ENCODE results near the gene FYB1. TPM values are rescaled to one million over a fixed set of nuclear protein-coding genes. Genes with fewer than 3 reads are reported as not detected.

Gene FYB1
- total and polyA plus RNA-seq, 2 donors (not counting 1 experiment from before 2014, with no cell fraction given): 1.3 to 1.4 TPM

GRCh38 chr5:39083968-39084367 is 135.4 kb downstream of the FYB1 start:
- H3K4me2 ChIP-seq (replicated peaks; ENCODE audit: low read depth, low read length, poor library complexity, severe bottlenecking): no peak overlapping the region
- H3K79me2 ChIP-seq (ENCODE audit: control insufficient read depth, insufficient read depth, low read length): peaks cover 4% of the 10 kb centered on the region
- DNase-seq: no peak
- Mint-ChIP-seq H3K9me3 (ENCODE audit: insufficient read depth) (no peaks in the 10 kb centered on the region), H3K27me3 (peaks cover 13% of the 10 kb centered on the region), H3K27ac (no peak overlapping the region), H3K4me1 (peaks cover 3% of the 10 kb centered on the region), H3K4me3 (no peak overlapping the region)
- no peaks in the 10 kb centered on the region for H3K4me1 ChIP-seq (ENCODE audit: control insufficient read depth in 2 of 2, insufficient read depth in 2 of 2, low read length in 2 of 2)
- WGBS (ENCODE audit: insufficient coverage): no CpG with 5 or more reads among the region's 1 CpG
- intact Hi-C loops (cut with micrococcal nuclease): no loop called here
- ATAC-seq (ENCODE audit: low read depth): no peak
- no peak overlapping the region for H3K27ac ChIP-seq (ENCODE audit: low read length in 2 of 2)
- H3K9ac ChIP-seq (ENCODE audit: low read length): no peak overlapping the region
- H2AFZ ChIP-seq (ENCODE audit: insufficient read depth, low read depth, low read length, poor library complexity, severe bottlenecking): no peak overlapping the region
- ChIA-PET CTCF (no interaction called here), POLR2A (no interaction called here)
- no peaks in the 10 kb centered on the region for H3K9me3 ChIP-seq (ENCODE audit: control extremely low read depth in 1 of 3, control insufficient read depth in 2 of 3, insufficient read depth in 1 of 3, low read length in 2 of 3)
- TF ChIP-seq CTCF (IDR thresholded peaks at IDR 0.05) (no peak), EZH2 (IDR thresholded peaks at IDR 0.05; ENCODE audit: borderline replicate concordance, insufficient read depth, low read depth, low read length, poor library complexity, severe bottlenecking) (no peak)
- no peaks in the 10 kb centered on the region for H3K36me3 ChIP-seq (replicated peaks in 1 of 2; ENCODE audit: control extremely low read depth in 1 of 2, control insufficient read depth in 1 of 2, extremely low read depth in 1 of 2, insufficient read depth in 2 of 2, low read length in 1 of 2)
- H3K27me3 ChIP-seq (replicated peaks in 1 of 4; ENCODE audit: control extremely low read depth in 1 of 4, control insufficient read depth in 3 of 4, insufficient read depth in 4 of 4, low read length in 3 of 4): no peaks in the 10 kb centered on the region
- H3K4me3 ChIP-seq (ENCODE audit: control extremely low read depth in 1 of 5, extremely low read depth in 1 of 5, insufficient read depth in 1 of 5, low read depth in 2 of 5, low read length in 4 of 5): no peak overlapping the region
- H4K20me1 ChIP-seq (ENCODE audit: control insufficient read depth, insufficient read depth, low read length, poor library complexity, severe bottlenecking): no peaks in the 10 kb centered on the region

- H3K9me3 Mint-ChIP-seq (ENCODE audit: insufficient read depth): no peaks in the 10 kb centered on the region
- Histone ChIP-seq H3K27ac (ENCODE audit: low read length in 2 of 2) (no peak overlapping the region), H3K4me2 (replicated peaks; ENCODE audit: low read depth, low read length, poor library complexity, severe bottlenecking) (no peak overlapping the region), H3K4me1 (ENCODE audit: control insufficient read depth in 2 of 2, insufficient read depth in 2 of 2, low read length in 2 of 2) (no peaks in the 10 kb centered on the region), H4K20me1 (ENCODE audit: control insufficient read depth, insufficient read depth, low read length, poor library complexity, severe bottlenecking) (no peaks in the 10 kb centered on the region), H3K4me3 (ENCODE audit: control extremely low read depth in 1 of 5, extremely low read depth in 1 of 5, insufficient read depth in 1 of 5, low read depth in 2 of 5, low read length in 4 of 5) (no peak overlapping the region), H2AFZ (ENCODE audit: insufficient read depth, low read depth, low read length, poor library complexity, severe bottlenecking) (no peak overlapping the region), H3K27me3 (replicated peaks in 1 of 4; ENCODE audit: control extremely low read depth in 1 of 4, control insufficient read depth in 3 of 4, insufficient read depth in 4 of 4, low read length in 3 of 4) (no peaks in the 10 kb centered on the region), H3K79me2 (ENCODE audit: control insufficient read depth, insufficient read depth, low read length) (peaks cover 4% of the 10 kb centered on the region), H3K9me3 (ENCODE audit: control extremely low read depth in 1 of 3, control insufficient read depth in 2 of 3, insufficient read depth in 1 of 3, low read length in 2 of 3) (no peaks in the 10 kb centered on the region), H3K36me3 (replicated peaks in 1 of 2; ENCODE audit: control extremely low read depth in 1 of 2, control insufficient read depth in 1 of 2, extremely low read depth in 1 of 2, insufficient read depth in 2 of 2, low read length in 1 of 2) (no peaks in the 10 kb centered on the region), H3K9ac (ENCODE audit: low read length) (no peak overlapping the region)
- H3K27me3 Mint-ChIP-seq: peaks cover 9% of the 10 kb centered on the region
- DNase-seq: no peak
- no peak for ATAC-seq (ENCODE audit: low read depth)
- peaks cover 5% of the 10 kb centered on the region for H3K4me1 Mint-ChIP-seq
- TF ChIP-seq CTCF (IDR thresholded peaks at IDR 0.05) (no peak), EZH2 (IDR thresholded peaks at IDR 0.05; ENCODE audit: borderline replicate concordance, insufficient read depth, low read depth, low read length, poor library complexity, severe bottlenecking) (no peak)
- WGBS (ENCODE audit: insufficient coverage): 50% methylated on average over 1 of the region's 3 CpGs
- H3K4me3 Mint-ChIP-seq: no peak overlapping the region
- no peak overlapping the region for H3K27ac Mint-ChIP-seq
- CTCF ChIA-PET: interaction anchor here (0.6 kb wide), 1 partner anchor 183 kb away, joined by 4 read pairs; no protein-coding TSS in a partner anchor
- POLR2A ChIA-PET: no interaction called here
- intact Hi-C loops (cut with micrococcal nuclease): no loop called here
Observed at GRCh38 chr5:39082995-39083394, 136.4 kb downstream of the FYB1 start.

Data from B cell (primary cell).